GM12878 (cell line): ENCODE measurements around the gene NLRC3. TPM values are rescaled to one million over a fixed set of nuclear protein-coding genes. Genes with fewer than 3 reads are reported as not detected.

Experiments
- ATAC-seq: fragments of 200-7000 bp; cut with Tn5 transposase; 3 replicates; pipeline ENCODE4 v1.9.1; 2020; ENCODE audit warnings: mild to moderate bottlenecking, moderate library complexity
- BruUV-seq: library from RNA; stranded (reverse); fragments of 400-500 nt; replicated peaks from 2 replicates; lab custom pipeline; 2021; lab: Mats Ljungman, UMichigan
- CTCF ChIA-PET: fragments of 300-600 bp; sonication (Branson Sonifier 250); formaldehyde crosslinking; extraction: SDS; loops from one replicate; lab custom pipeline; 2021; ENCODE audit warnings: inconsistent platforms; lab: Yijun Ruan, JAX
- POLR2A ChIA-PET: fragments of 350-600 bp; formaldehyde crosslinking; extraction: SDS; loops from one replicate; lab custom pipeline; 2021; ENCODE audit warnings: inconsistent platforms; lab: Charles Lee
- RAD21 ChIA-PET: fragments of 300-600 bp; sonication (Branson Sonifier 250); formaldehyde crosslinking; loops from one replicate; lab custom pipeline; 2023; ENCODE audit warnings: antibody characterized with exemption; ENCODE audit not compliant: unreplicated experiment; lab: Charles Lee
- SMC1A ChIA-PET: fragments of 300-600 bp; sonication (Branson Sonifier 250); formaldehyde crosslinking; loops from one replicate; lab custom pipeline; 2023; ENCODE audit not compliant: unreplicated experiment, uncharacterized antibody; lab: Charles Lee
- DNase-seq: peaks from one replicate; pipeline ENCODE4 v3.0.0-alpha.2; 2011; ENCODE audit warnings: low read depth, low spot score
- FAIRE-seq: peaks from 3 replicates; lab custom pipeline; 2011; peaks lifted over from hg19 to GRCh38; lab: Jason Lieb, UNC
- H2AFZ ChIP-seq: 2 replicates; pipeline ENCODE4 v1.6.0; 2011; ENCODE audit warnings: low read depth, low read length, control low read depth; ENCODE audit not compliant: control insufficient read depth
- H3K27ac ChIP-seq: 2 replicates; pipeline ENCODE4 v1.5.1; 2011; ENCODE audit warnings: control low read depth; ENCODE audit not compliant: control insufficient read depth, insufficient read depth
- H3K27me3 ChIP-seq, 2 experiments: replicated peaks in 1 of 2; 2 replicates each; pipeline versions ENCODE4 v1.6.0 to v1.6.1; 2011; ENCODE audit warnings: low read length in 1 of 2; ENCODE audit not compliant: control insufficient read depth in 2 of 2, insufficient read depth in 2 of 2
- H3K36me3 ChIP-seq, 2 experiments: 2 replicates each; pipeline ENCODE4 v1.5.1; 2011; ENCODE audit warnings: low read length in 1 of 2; ENCODE audit not compliant: control insufficient read depth in 2 of 2, insufficient read depth in 2 of 2
- H3K4me1 ChIP-seq: 2 replicates; pipeline ENCODE4 v1.6.1; 2011; ENCODE audit warnings: mild to moderate bottlenecking, low read length, moderate library complexity, mixed read lengths; ENCODE audit not compliant: control insufficient read depth, insufficient read depth
- H3K4me2 ChIP-seq: 2 replicates; pipeline ENCODE4 v1.6.0; 2011; ENCODE audit warnings: control low read depth; ENCODE audit not compliant: control insufficient read depth, insufficient read depth
- H3K4me3 ChIP-seq: fragments of 200-600 bp; sonication (generic); 2 replicates; pipeline ENCODE4 v1.5.1; 2016
- H3K79me2 ChIP-seq: 2 replicates; pipeline ENCODE4 v1.6.0; 2011; ENCODE audit warnings: low read length; ENCODE audit not compliant: control insufficient read depth, insufficient read depth
- H3K9ac ChIP-seq: 2 replicates; pipeline ENCODE4 v1.8.0; 2011; ENCODE audit warnings: low read length, control low read depth, mixed read lengths; ENCODE audit not compliant: control insufficient read depth, insufficient read depth
- H3K9me3 ChIP-seq: replicated peaks from 3 replicates; pipeline ENCODE4 v1.5.1; 2011; ENCODE audit warnings: mild to moderate bottlenecking, low read length; ENCODE audit not compliant: control insufficient read depth, insufficient read depth
- H4K20me1 ChIP-seq: 2 replicates; pipeline ENCODE4 v1.6.0; 2011; ENCODE audit not compliant: control insufficient read depth, insufficient read depth
- ATF7 ChIP-seq: fragments of 450-650 bp; IDR thresholded peaks from 2 replicates; pipeline ENCODE4 v1.6.1; 2016; ENCODE audit warnings: low read depth, mild to moderate bottlenecking
- ESRRA ChIP-seq: IDR thresholded peaks from 2 replicates; pipeline ENCODE4 v1.6.1; 2012; ENCODE audit warnings: mild to moderate bottlenecking, low read length, improper control_type of control experiment
- HDGF ChIP-seq: fragments of 450-650 bp; IDR thresholded peaks from 2 replicates; pipeline ENCODE4 v1.6.1; 2016; ENCODE audit warnings: antibody characterized with exemption
- MAX ChIP-seq: IDR thresholded peaks from 2 replicates; pipeline ENCODE4 v1.6.1; 2012; ENCODE audit warnings: low read depth, low read length, improper control_type of control experiment
- MXI1 ChIP-seq: fragments of 150-350 bp; IDR thresholded peaks from 2 replicates; pipeline ENCODE4 v1.6.1; 2011; ENCODE audit warnings: low read depth, mild to moderate bottlenecking, inconsistent platforms, low read length, improper control_type of control experiment
- NRF1 ChIP-seq: conservative IDR thresholded peaks from 2 replicates; pipeline ENCODE4 v1.6.1; 2011; ENCODE audit warnings: mild to moderate bottlenecking, low read depth, low read length, improper control_type of control experiment
- SPI1 ChIP-seq: IDR thresholded peaks from 2 replicates; pipeline ENCODE4 v1.6.1; 2011; ENCODE audit warnings: low read depth, mild to moderate bottlenecking, low read length, moderate library complexity, borderline replicate concordance; ENCODE audit not compliant: insufficient read depth
- TBL1XR1 ChIP-seq: IDR thresholded peaks from 2 replicates; pipeline ENCODE4 v1.6.1; 2012; ENCODE audit warnings: low read depth, low read length, improper control_type of control experiment
- ZBED1 ChIP-seq: IDR thresholded peaks from 2 replicates; pipeline ENCODE4 v1.6.1; 2016; ENCODE audit warnings: borderline replicate concordance
- ZNF217 ChIP-seq: fragments of 450-650 bp; IDR thresholded peaks from 2 replicates; pipeline ENCODE4 v1.6.1; 2017; ENCODE audit warnings: antibody characterized with exemption, mild to moderate bottlenecking
- WGBS: methylation state at CpG from one replicate; pipeline ENCODE4 v1.1.6; 2016; ENCODE audit warnings: low lambda C conversion rate; ENCODE audit not compliant: insufficient replicate concordance, insufficient coverage; ENCODE audit errors: missing lambda C conversion rate; 5-methylcytosine and 5-hydroxymethylcytosine counted together
- in situ Hi-C: fragments of 300-500 bp; cut with MboI; formaldehyde crosslinking; loops from 9 replicates; pipeline ENCODE4 v1.14.3; 2018; ENCODE audit warnings: mixed read lengths
- intact Hi-C: fragments of 100-400 bp; cut with micrococcal nuclease; formaldehyde crosslinking; loops from one replicate; pipeline ENCODE4 v1.14.2; 2022; ENCODE audit not compliant: unreplicated experiment
- polyA plus RNA-seq, 11 experiments: library from polyadenylated mRNA; depleted of rRNA in 4 of 11; unstranded in 6 of 11; stranded (reverse) in 5 of 11; fragments of >200 nt; fragmentation: Nextera tagmentation in 4 of 11; fragmentation: Illumina TruSeq in 1 of 11; extraction: Ambion mirVana in 4 of 11; extraction: Trizol in 1 of 11; gene quantifications; 1 replicate in 1 of 11; 2 replicates in 10 of 11; pipeline versions ENCODE4 v1.2.1 to v1.2.3, GENCODE V29; 2011 to 2016; ENCODE audit warnings: inconsistent platforms in 2 of 11, missing spikeins in 2 of 11, low read depth in 1 of 11
- total RNA-seq, 4 experiments: library from RNA; depleted of rRNA in 3 of 4; stranded (reverse); fragments of >200 nt in 3 of 4; fragmentation: Illumina TruSeq in 1 of 4; extraction: Trizol in 1 of 4; gene quantifications; 2 replicates each; pipeline versions ENCODE4 v1.2.1 to v1.2.3, GENCODE V29; 2013 to 2021
- TF ChIP-seq, protein P1 (sequence below): fragments of 150-350 bp; IDR thresholded peaks from 2 replicates; pipeline ENCODE4 v1.6.1; 2014; ENCODE audit warnings: mild to moderate bottlenecking, low read depth, low read length

Gene NLRC3
- total and polyA plus RNA-seq, 10 of the 15 experiments (the other 5 are each of a cell fraction or from before 2014, with no cell fraction given) = 2.2 to 17.8 (median 7.6) TPM

- no peaks in the 10 kb centered on the region for H3K9me3 ChIP-seq
- 98% methylated on average over 4 of the region's 4 CpGs for WGBS
- no peak for TF ChIP-seq HDGF
- no peak for TF ChIP-seq ATF7
- TF ChIP-seq, protein P1, sequence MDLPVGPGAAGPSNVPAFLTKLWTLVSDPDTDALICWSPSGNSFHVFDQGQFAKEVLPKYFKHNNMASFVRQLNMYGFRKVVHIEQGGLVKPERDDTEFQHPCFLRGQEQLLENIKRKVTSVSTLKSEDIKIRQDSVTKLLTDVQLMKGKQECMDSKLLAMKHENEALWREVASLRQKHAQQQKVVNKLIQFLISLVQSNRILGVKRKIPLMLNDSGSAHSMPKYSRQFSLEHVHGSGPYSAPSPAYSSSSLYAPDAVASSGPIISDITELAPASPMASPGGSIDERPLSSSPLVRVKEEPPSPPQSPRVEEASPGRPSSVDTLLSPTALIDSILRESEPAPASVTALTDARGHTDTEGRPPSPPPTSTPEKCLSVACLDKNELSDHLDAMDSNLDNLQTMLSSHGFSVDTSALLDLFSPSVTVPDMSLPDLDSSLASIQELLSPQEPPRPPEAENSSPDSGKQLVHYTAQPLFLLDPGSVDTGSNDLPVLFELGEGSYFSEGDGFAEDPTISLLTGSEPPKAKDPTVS = no peak
- no peak for TF ChIP-seq TBL1XR1
- TF ChIP-seq SPI1 = no peak
- no peak for TF ChIP-seq ZNF217
- TF ChIP-seq MXI1 = no peak
- TF ChIP-seq NRF1 = no peak
- TF ChIP-seq ZBED1 = no peak
- no peak for TF ChIP-seq MAX
- TF ChIP-seq ESRRA = no peak
- H4K20me1 ChIP-seq = no peaks in the 10 kb centered on the region
- ChIA-PET SMC1A (no interaction called here), RAD21 (no interaction called here), CTCF (no interaction called here), POLR2A (no interaction called here)
- H3K4me2 ChIP-seq = no peak overlapping the region
- DNase-seq (no peak), FAIRE-seq (no peak), ATAC-seq (no peak)
- peaks cover 0 to 3% of the 10 kb centered on the region in 2 experiments; a peak in 1 of 4 replicates for H3K36me3 ChIP-seq
- BruUV-seq = no TSS peak
- in situ Hi-C loops (no loop called here), intact Hi-C loops (no loop called here)
- no peaks in the 10 kb centered on the region for H3K4me1 ChIP-seq
- no peak overlapping the region for H3K4me3 ChIP-seq
- no peaks in the 10 kb centered on the region for H3K79me2 ChIP-seq
- H3K9ac ChIP-seq = no peak overlapping the region
- no peaks in the 10 kb centered on the region for H3K27me3 ChIP-seq
- H2AFZ ChIP-seq = no peak overlapping the region
- no peak overlapping the region for H3K27ac ChIP-seq
These were observed 56.8 kb downstream of the NLRC3 start for GRCh38 chr16:3520413-3520812.
